ENCODE data around the gene HMCN2. TPM values are rescaled to one million over a fixed set of nuclear protein-coding genes. Genes with fewer than 3 reads are reported as not detected.

The HMCN2 gene
- total and polyA plus RNA-seq, 2 experiments from 2014 or later: 0.27 to 0.36 TPM

GRCh38 chr9:130345009-130345896 is 79.7 kb downstream of the HMCN2 start:
- Histone ChIP-seq H3K9me3 (ENCODE audit: low read depth) (no peaks in the 10 kb centered on the region), H3K36me3 (no peaks in the 10 kb centered on the region), H3K4me1 (ENCODE audit: low read depth) (peaks cover 5% of the 10 kb centered on the region), H3K4me3 (no peak overlapping the region), H3K27ac (no peak overlapping the region), H3K27me3 (no peaks in the 10 kb centered on the region)
- no peak for DNase-seq (ENCODE audit: low read depth in 1 of 2, low spot score in 1 of 2)
- no peak for TF ChIP-seq CTCF (IDR thresholded peaks at IDR 0.05; ENCODE audit: low read depth, low read length)

- Histone ChIP-seq H3K27ac (no peak overlapping the region), H3K27me3 (no peaks in the 10 kb centered on the region), H3K36me3 (no peaks in the 10 kb centered on the region), H3K4me3 (no peak overlapping the region), H3K4me1 (ENCODE audit: low read depth) (peaks cover 5% of the 10 kb centered on the region), H3K9me3 (ENCODE audit: low read depth) (no peaks in the 10 kb centered on the region)
- DNase-seq (ENCODE audit: low read depth in 1 of 2, low spot score in 1 of 2): no peak
- no peak for TF ChIP-seq CTCF (IDR thresholded peaks at IDR 0.05; ENCODE audit: low read depth, low read length)
Measured at GRCh38 chr9:130345897-130346385, 80.4 kb downstream of the HMCN2 start.

GRCh38 chr9:130346431-130346830 is 80.9 kb downstream of the HMCN2 start:
- no peak for DNase-seq (ENCODE audit: low read depth in 1 of 2, low spot score in 1 of 2)
- H3K9me3 ChIP-seq (ENCODE audit: low read depth): no peaks in the 10 kb centered on the region
- TF ChIP-seq CTCF (IDR thresholded peaks at IDR 0.05; ENCODE audit: low read depth, low read length): no peak
- no peak overlapping the region for H3K4me3 ChIP-seq
- no peak overlapping the region for H3K27ac ChIP-seq
- peaks cover 5% of the 10 kb centered on the region for H3K4me1 ChIP-seq (ENCODE audit: low read depth)
- no peaks in the 10 kb centered on the region for H3K36me3 ChIP-seq
- H3K27me3 ChIP-seq: no peaks in the 10 kb centered on the region

GRCh38 chr9:130347036-130347435 is 81.5 kb downstream of the HMCN2 start:
- no peaks in the 10 kb centered on the region for H3K9me3 ChIP-seq (ENCODE audit: low read depth)
- peaks cover 5% of the 10 kb centered on the region for H3K4me1 ChIP-seq (ENCODE audit: low read depth)
- no peak overlapping the region for H3K4me3 ChIP-seq
- no peak for TF ChIP-seq CTCF (IDR thresholded peaks at IDR 0.05; ENCODE audit: low read depth, low read length)
- H3K36me3 ChIP-seq: no peaks in the 10 kb centered on the region
- H3K27me3 ChIP-seq: no peaks in the 10 kb centered on the region
- no peak for DNase-seq (ENCODE audit: low read depth in 1 of 2, low spot score in 1 of 2)
- no peak overlapping the region for H3K27ac ChIP-seq

GRCh38 chr9:130347931-130348330 is 82.4 kb downstream of the HMCN2 start:
- H3K4me3 ChIP-seq: no peak overlapping the region
- no peaks in the 10 kb centered on the region for H3K27me3 ChIP-seq
- H3K4me1 ChIP-seq (ENCODE audit: low read depth): peaks cover 5% of the 10 kb centered on the region
- H3K9me3 ChIP-seq (ENCODE audit: low read depth): no peaks in the 10 kb centered on the region
- TF ChIP-seq CTCF (IDR thresholded peaks at IDR 0.05; ENCODE audit: low read depth, low read length): no peak
- no peak for DNase-seq (ENCODE audit: low read depth in 1 of 2, low spot score in 1 of 2)
- no peaks in the 10 kb centered on the region for H3K36me3 ChIP-seq
- no peak overlapping the region for H3K27ac ChIP-seq
